ENCODE results near the gene MAGI1. TPM values are rescaled to one million over a fixed set of nuclear protein-coding genes. Genes with fewer than 3 reads are reported as not detected.

MAGI1 gene
- total RNA-seq, 2 experiments from 2014 or later = not detected

GRCh38 chr3:65788461-65788860 is 250.3 kb downstream of the MAGI1 start:
- intact Hi-C loops (cut with micrococcal nuclease) = loop anchor here (10.0 kb wide), 1 partner anchor 1026 kb away; no protein-coding TSS in a partner anchor
- Mint-ChIP-seq H3K9me3 (no peaks in the 10 kb centered on the region), H3K27me3 (ENCODE audit: low read depth) (peaks cover 3% of the 10 kb centered on the region), H3K36me3 (ENCODE audit: low read depth) (no peaks in the 10 kb centered on the region), H3K4me3 (no peak overlapping the region), H3K4me1 (ENCODE audit: low read depth) (no peaks in the 10 kb centered on the region), H3K27ac (no peak overlapping the region)
- CTCF ChIA-PET = no interaction called here
- DNase-seq = no peak

GRCh38 chr3:65787827-65788226 is 250.9 kb downstream of the MAGI1 start:
- no peaks in the 10 kb centered on the region for H3K36me3 Mint-ChIP-seq (ENCODE audit: low read depth)
- H3K4me3 Mint-ChIP-seq = no peak overlapping the region
- CTCF ChIA-PET = no interaction called here
- no peak for DNase-seq
- no peaks in the 10 kb centered on the region for H3K9me3 Mint-ChIP-seq
- no peaks in the 10 kb centered on the region for H3K4me1 Mint-ChIP-seq (ENCODE audit: low read depth)
- no peak overlapping the region for H3K27ac Mint-ChIP-seq
- peaks cover 3% of the 10 kb centered on the region for H3K27me3 Mint-ChIP-seq (ENCODE audit: low read depth)
- intact Hi-C loops (cut with micrococcal nuclease) = loop anchor here (10.0 kb wide), 1 partner anchor 1027 kb away; no protein-coding TSS in a partner anchor

- H3K27me3 Mint-ChIP-seq (ENCODE audit: low read depth) = peaks cover 3% of the 10 kb centered on the region
- no peak overlapping the region for H3K4me3 Mint-ChIP-seq
- CTCF ChIA-PET = no interaction called here
- intact Hi-C loops (cut with micrococcal nuclease) = loop anchor here (10.0 kb wide), 1 partner anchor 1027 kb away; no protein-coding TSS in a partner anchor
- H3K9me3 Mint-ChIP-seq = no peaks in the 10 kb centered on the region
- no peak for DNase-seq
- no peak overlapping the region for H3K27ac Mint-ChIP-seq
- H3K4me1 Mint-ChIP-seq (ENCODE audit: low read depth) = no peaks in the 10 kb centered on the region
- H3K36me3 Mint-ChIP-seq (ENCODE audit: low read depth) = no peaks in the 10 kb centered on the region
Measured at GRCh38 chr3:65787340-65787739, 251.4 kb downstream of the MAGI1 start.

- no peaks in the 10 kb centered on the region for H3K4me1 Mint-ChIP-seq (ENCODE audit: low read depth)
- intact Hi-C loops (cut with micrococcal nuclease) = loop anchor here (10.0 kb wide), 1 partner anchor 1028 kb away; no protein-coding TSS in a partner anchor
- H3K4me3 Mint-ChIP-seq = no peak overlapping the region
- CTCF ChIA-PET = no interaction called here
- no peak for DNase-seq
- H3K27me3 Mint-ChIP-seq (ENCODE audit: low read depth) = peaks cover 3% of the 10 kb centered on the region
- no peak overlapping the region for H3K27ac Mint-ChIP-seq
- H3K36me3 Mint-ChIP-seq (ENCODE audit: low read depth) = no peaks in the 10 kb centered on the region
- no peaks in the 10 kb centered on the region for H3K9me3 Mint-ChIP-seq
Measured at GRCh38 chr3:65786890-65787289, 251.8 kb downstream of the MAGI1 start.

- CTCF ChIA-PET = no interaction called here
- Mint-ChIP-seq H3K36me3 (ENCODE audit: low read depth) (no peaks in the 10 kb centered on the region), H3K4me1 (ENCODE audit: low read depth) (no peaks in the 10 kb centered on the region), H3K4me3 (no peak overlapping the region), H3K9me3 (no peaks in the 10 kb centered on the region), H3K27ac (no peak overlapping the region), H3K27me3 (ENCODE audit: low read depth) (peaks cover 6% of the 10 kb centered on the region)
- no peak for DNase-seq
- intact Hi-C loops (cut with micrococcal nuclease) = loop anchor here (1.0 to 10.0 kb wide), 3 partner anchors 353 to 1030 kb away; no protein-coding TSS in a partner anchor
Measured at GRCh38 chr3:65785065-65785645, 253.6 kb downstream of the MAGI1 start.

GRCh38 chr3:65783117-65783516 is 255.6 kb downstream of the MAGI1 start:
- H3K4me1 Mint-ChIP-seq (ENCODE audit: low read depth) = no peaks in the 10 kb centered on the region
- peaks cover 6% of the 10 kb centered on the region for H3K27me3 Mint-ChIP-seq (ENCODE audit: low read depth)
- no peaks in the 10 kb centered on the region for H3K36me3 Mint-ChIP-seq (ENCODE audit: low read depth)
- H3K9me3 Mint-ChIP-seq = no peaks in the 10 kb centered on the region
- intact Hi-C loops (cut with micrococcal nuclease) = loop anchor here (10.0 kb wide), 1 partner anchor 1032 kb away; no protein-coding TSS in a partner anchor
- no peak for DNase-seq
- CTCF ChIA-PET = no interaction called here
- H3K27ac Mint-ChIP-seq = no peak overlapping the region
- no peak overlapping the region for H3K4me3 Mint-ChIP-seq

- intact Hi-C loops (cut with micrococcal nuclease) = loop anchor here (10.0 kb wide), 1 partner anchor 1033 kb away; no protein-coding TSS in a partner anchor
- no peaks in the 10 kb centered on the region for H3K9me3 Mint-ChIP-seq
- H3K27ac Mint-ChIP-seq = no peak overlapping the region
- CTCF ChIA-PET = no interaction called here
- H3K4me1 Mint-ChIP-seq (ENCODE audit: low read depth) = no peaks in the 10 kb centered on the region
- no peak overlapping the region for H3K4me3 Mint-ChIP-seq
- DNase-seq = no peak
- peaks cover 3% of the 10 kb centered on the region for H3K27me3 Mint-ChIP-seq (ENCODE audit: low read depth)
- H3K36me3 Mint-ChIP-seq (ENCODE audit: low read depth) = no peaks in the 10 kb centered on the region
Measured at GRCh38 chr3:65781594-65781993, 257.1 kb downstream of the MAGI1 start.

GRCh38 chr3:65779390-65779789 is 259.3 kb downstream of the MAGI1 start:
- Mint-ChIP-seq H3K27me3 (ENCODE audit: low read depth) (peaks cover 3% of the 10 kb centered on the region), H3K4me3 (no peak overlapping the region), H3K27ac (no peak overlapping the region), H3K36me3 (ENCODE audit: low read depth) (no peaks in the 10 kb centered on the region), H3K4me1 (ENCODE audit: low read depth) (no peaks in the 10 kb centered on the region), H3K9me3 (no peaks in the 10 kb centered on the region)
- intact Hi-C loops (cut with micrococcal nuclease) = no loop called here
- CTCF ChIA-PET = interaction anchor here (0.6 kb wide), 1 partner anchor 1549 kb away, joined by 4 read pairs; no protein-coding TSS in a partner anchor
- no peak for DNase-seq

GRCh38 chr3:65778968-65779367 is 259.8 kb downstream of the MAGI1 start:
- H3K36me3 Mint-ChIP-seq (ENCODE audit: low read depth) = no peaks in the 10 kb centered on the region
- H3K4me1 Mint-ChIP-seq (ENCODE audit: low read depth) = no peaks in the 10 kb centered on the region
- no peaks in the 10 kb centered on the region for H3K9me3 Mint-ChIP-seq
- peaks cover 3% of the 10 kb centered on the region for H3K27me3 Mint-ChIP-seq (ENCODE audit: low read depth)
- CTCF ChIA-PET = no interaction called here
- intact Hi-C loops (cut with micrococcal nuclease) = no loop called here
- no peak overlapping the region for H3K27ac Mint-ChIP-seq
- DNase-seq = no peak
- no peak overlapping the region for H3K4me3 Mint-ChIP-seq

- intact Hi-C loops (cut with micrococcal nuclease) = no loop called here
- CTCF ChIA-PET = no interaction called here
- H3K27ac Mint-ChIP-seq = no peak overlapping the region
- H3K9me3 Mint-ChIP-seq = no peaks in the 10 kb centered on the region
- no peak overlapping the region for H3K4me3 Mint-ChIP-seq
- H3K27me3 Mint-ChIP-seq (ENCODE audit: low read depth) = peaks cover 3% of the 10 kb centered on the region
- no peak for DNase-seq
- H3K4me1 Mint-ChIP-seq (ENCODE audit: low read depth) = no peaks in the 10 kb centered on the region
- H3K36me3 Mint-ChIP-seq (ENCODE audit: low read depth) = no peaks in the 10 kb centered on the region
Measured at GRCh38 chr3:65777050-65777449, 261.7 kb downstream of the MAGI1 start.

GRCh38 chr3:65776494-65776893 is 262.2 kb downstream of the MAGI1 start:
- H3K27ac Mint-ChIP-seq = no peak overlapping the region
- H3K4me3 Mint-ChIP-seq = no peak overlapping the region
- H3K9me3 Mint-ChIP-seq = no peaks in the 10 kb centered on the region
- no peak for DNase-seq
- H3K36me3 Mint-ChIP-seq (ENCODE audit: low read depth) = no peaks in the 10 kb centered on the region
- CTCF ChIA-PET = no interaction called here
- H3K4me1 Mint-ChIP-seq (ENCODE audit: low read depth) = no peaks in the 10 kb centered on the region
- intact Hi-C loops (cut with micrococcal nuclease) = no loop called here
- peaks cover 3% of the 10 kb centered on the region for H3K27me3 Mint-ChIP-seq (ENCODE audit: low read depth)

- no peak for DNase-seq
- Mint-ChIP-seq H3K4me1 (ENCODE audit: low read depth) (no peaks in the 10 kb centered on the region), H3K27ac (no peak overlapping the region), H3K36me3 (ENCODE audit: low read depth) (no peaks in the 10 kb centered on the region), H3K9me3 (no peaks in the 10 kb centered on the region), H3K27me3 (ENCODE audit: low read depth) (peaks cover 3% of the 10 kb centered on the region), H3K4me3 (no peak overlapping the region)
- intact Hi-C loops (cut with micrococcal nuclease) = no loop called here
- CTCF ChIA-PET = no interaction called here
Measured at GRCh38 chr3:65776081-65776480, 262.6 kb downstream of the MAGI1 start.

- no peaks in the 10 kb centered on the region for H3K27me3 Mint-ChIP-seq (ENCODE audit: low read depth)
- DNase-seq = no peak
- no peak overlapping the region for H3K4me3 Mint-ChIP-seq
- intact Hi-C loops (cut with micrococcal nuclease) = no loop called here
- no peaks in the 10 kb centered on the region for H3K4me1 Mint-ChIP-seq (ENCODE audit: low read depth)
- CTCF ChIA-PET = no interaction called here
- no peak overlapping the region for H3K27ac Mint-ChIP-seq
- no peaks in the 10 kb centered on the region for H3K9me3 Mint-ChIP-seq
- H3K36me3 Mint-ChIP-seq (ENCODE audit: low read depth) = no peaks in the 10 kb centered on the region
Measured at GRCh38 chr3:65772758-65773157, 266.0 kb downstream of the MAGI1 start.
